ENCODE results near the gene YBX3. TPM values are rescaled to one million over a fixed set of nuclear protein-coding genes. Genes with fewer than 3 reads are reported as not detected.
A peak's percentile ranks its signal among the peaks of the same experiment; 100 is the strongest.

Gene YBX3
- total RNA-seq, result 326 TPM

DNA sequence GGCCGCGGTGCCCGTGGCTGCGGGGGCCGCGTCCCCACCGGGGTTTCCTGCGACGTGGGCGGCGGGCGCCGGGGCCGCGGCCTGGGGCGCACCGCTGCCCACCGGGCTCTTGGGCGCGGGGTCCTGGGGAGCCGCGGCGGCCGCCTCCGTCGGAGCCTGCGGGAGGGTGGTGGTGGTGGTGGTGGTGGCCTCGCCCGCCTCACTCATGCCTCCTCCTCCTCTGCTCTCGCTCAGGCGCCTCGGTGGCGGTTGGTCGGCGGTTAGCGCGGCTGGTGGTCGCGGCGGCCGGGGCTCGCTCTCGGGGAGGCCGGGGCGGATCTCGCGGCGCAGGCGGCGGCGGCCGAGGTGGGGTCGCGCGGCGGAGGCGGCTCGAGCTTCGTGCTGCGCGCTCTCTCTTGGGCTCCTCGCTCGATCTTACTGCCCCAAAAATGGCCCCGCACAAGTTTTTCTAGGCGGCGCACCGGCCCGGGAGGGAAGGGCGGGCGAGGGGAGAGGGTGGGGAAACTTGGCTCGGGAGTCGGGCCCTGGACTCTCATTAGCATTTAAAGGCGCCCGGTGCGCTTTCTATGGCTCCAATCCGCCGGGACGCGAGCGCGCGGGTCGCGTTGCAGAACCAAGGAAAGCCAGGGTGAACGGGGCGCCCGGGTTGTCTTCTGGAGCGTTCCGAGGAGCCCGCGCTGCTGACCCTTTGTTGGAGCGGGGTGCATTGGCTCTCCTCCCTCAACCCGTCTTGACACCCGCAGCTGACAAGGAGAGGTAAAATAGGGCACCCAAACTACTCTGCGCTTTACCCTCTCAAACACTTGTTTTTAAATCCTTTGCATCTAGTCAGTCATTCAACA is at the start of gene YBX3:
TSS of gene YBX3 (minus strand) at position 419 of the 842 bp plus-strand sequence. CDS start at position 207, 212 bp downstream.
- TF ChIP-seq, protein P1, sequence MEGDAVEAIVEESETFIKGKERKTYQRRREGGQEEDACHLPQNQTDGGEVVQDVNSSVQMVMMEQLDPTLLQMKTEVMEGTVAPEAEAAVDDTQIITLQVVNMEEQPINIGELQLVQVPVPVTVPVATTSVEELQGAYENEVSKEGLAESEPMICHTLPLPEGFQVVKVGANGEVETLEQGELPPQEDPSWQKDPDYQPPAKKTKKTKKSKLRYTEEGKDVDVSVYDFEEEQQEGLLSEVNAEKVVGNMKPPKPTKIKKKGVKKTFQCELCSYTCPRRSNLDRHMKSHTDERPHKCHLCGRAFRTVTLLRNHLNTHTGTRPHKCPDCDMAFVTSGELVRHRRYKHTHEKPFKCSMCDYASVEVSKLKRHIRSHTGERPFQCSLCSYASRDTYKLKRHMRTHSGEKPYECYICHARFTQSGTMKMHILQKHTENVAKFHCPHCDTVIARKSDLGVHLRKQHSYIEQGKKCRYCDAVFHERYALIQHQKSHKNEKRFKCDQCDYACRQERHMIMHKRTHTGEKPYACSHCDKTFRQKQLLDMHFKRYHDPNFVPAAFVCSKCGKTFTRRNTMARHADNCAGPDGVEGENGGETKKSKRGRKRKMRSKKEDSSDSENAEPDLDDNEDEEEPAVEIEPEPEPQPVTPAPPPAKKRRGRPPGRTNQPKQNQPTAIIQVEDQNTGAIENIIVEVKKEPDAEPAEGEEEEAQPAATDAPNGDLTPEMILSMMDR (IDR thresholded peaks at IDR 0.05), result peak in 1 of 3 experiments; percentile 3
- Histone ChIP-seq H3K4me1 (peaks cover 0 to 29% of the 10 kb centered on the region in 2 donors), H3K27me3 (no peaks in the 10 kb centered on the region), H3K9me3 (no peaks in the 10 kb centered on the region), H3K36me3 (peaks cover 0 to 3% of the 10 kb centered on the region in 2 donors), H3K27ac (peak within 1 kb of the TSS; percentile 98), H3K4me3 (peak within 1 kb of the TSS; percentile 80 to 95)
- peak; percentile 56 to 94 for DNase-seq (ENCODE audit: low spot score in 2 of 2)
- intact Hi-C loops (cut with DNase I), result loop anchor here (1.0 kb wide), 2 partner anchors 26 to 511 kb away; partner anchors contain the start of gene GABARAPL1

DNA sequence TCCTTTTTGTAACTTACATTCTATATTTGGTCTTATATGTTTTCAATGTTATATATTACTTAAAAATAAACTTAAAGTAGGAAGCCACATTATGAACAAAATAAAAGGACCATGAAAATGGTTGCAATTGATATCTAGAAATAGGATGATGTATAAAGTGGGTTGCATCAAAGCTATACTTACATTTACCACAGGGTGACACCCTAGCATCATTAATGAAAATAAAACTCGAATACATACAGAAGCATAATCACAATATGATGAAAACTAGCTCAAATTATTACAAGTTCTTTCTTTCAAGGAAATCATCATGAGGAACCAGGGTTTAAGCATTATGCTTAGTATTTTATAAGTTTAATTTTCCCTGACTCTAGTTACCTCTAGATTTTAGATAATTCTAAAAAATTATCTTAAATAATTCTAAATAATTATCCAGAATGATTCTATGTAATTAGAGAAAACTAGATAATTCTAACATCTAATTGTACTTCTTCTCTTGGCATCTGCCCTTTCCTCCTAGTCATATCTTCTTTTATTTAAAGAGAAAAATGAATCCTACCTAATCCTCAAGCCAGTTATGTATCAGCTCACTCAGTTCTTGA is 48.1 kb upstream of the YBX3 start:
- H3K27ac ChIP-seq, result no peak overlapping the region
- TF ChIP-seq, protein P1 (IDR thresholded peaks at IDR 0.05), result peak; percentile 57 to 71 (median 68)
- no peaks in the 10 kb centered on the region for H3K4me1 ChIP-seq
- H3K4me3 ChIP-seq, result no peak overlapping the region
- H3K36me3 ChIP-seq, result no peaks in the 10 kb centered on the region
- no peaks in the 10 kb centered on the region for H3K27me3 ChIP-seq
- intact Hi-C loops (cut with DNase I), result loop anchor here (2.0 kb wide), 1 partner anchor 428 kb away; no protein-coding TSS in a partner anchor
- no peaks in the 10 kb centered on the region for H3K9me3 ChIP-seq
- DNase-seq (ENCODE audit: low spot score in 2 of 2), result no peak

GRCh38 chr12:10759657-10760056 is 36.5 kb upstream of the YBX3 start:
- no peaks in the 10 kb centered on the region for H3K36me3 ChIP-seq
- intact Hi-C loops (cut with DNase I), result loop anchor here (10.0 kb wide), 1 partner anchor 415 kb away; the partner anchor contains the start of gene SMIM10L1
- TF ChIP-seq, protein P1 (IDR thresholded peaks at IDR 0.05), result no peak

GRCh38 chr12:10756194-10756593 is 33.1 kb upstream of the YBX3 start:
- H3K4me1 ChIP-seq, result no peaks in the 10 kb centered on the region
- intact Hi-C loops (cut with DNase I), result loop anchor here (10.0 kb wide), 1 partner anchor 419 kb away; the partner anchor contains the start of gene SMIM10L1
- DNase-seq (ENCODE audit: low spot score in 2 of 2), result no peak
- TF ChIP-seq, protein P1 (IDR thresholded peaks at IDR 0.05), result no peak
- H3K4me3 ChIP-seq, result no peak overlapping the region
- H3K9me3 ChIP-seq, result peaks cover 4 to 13% of the 10 kb centered on the region in 2 donors
- H3K27ac ChIP-seq, result no peak overlapping the region
- no peaks in the 10 kb centered on the region for H3K27me3 ChIP-seq
- H3K36me3 ChIP-seq, result no peaks in the 10 kb centered on the region

More at GRCh38 chr12:10759657-10760056, 36.5 kb upstream of the YBX3 start:
- DNase-seq (ENCODE audit: low spot score in 2 of 2), result no peak
- no peaks in the 10 kb centered on the region for H3K4me1 ChIP-seq
- no peaks in the 10 kb centered on the region for H3K27me3 ChIP-seq
- peaks cover 4 to 13% of the 10 kb centered on the region in 2 donors for H3K9me3 ChIP-seq
- H3K27ac ChIP-seq, result no peak overlapping the region
- no peak overlapping the region for H3K4me3 ChIP-seq

GRCh38 chr12:10753059-10753458 is 29.9 kb upstream of the YBX3 start:
- Histone ChIP-seq H3K4me1 (no peaks in the 10 kb centered on the region), H3K4me3 (no peak overlapping the region), H3K36me3 (no peaks in the 10 kb centered on the region), H3K27ac (no peak overlapping the region), H3K27me3 (no peaks in the 10 kb centered on the region), H3K9me3 (peaks cover 4 to 13% of the 10 kb centered on the region in 2 donors)
- TF ChIP-seq, protein P1 (IDR thresholded peaks at IDR 0.05), result no peak
- DNase-seq (ENCODE audit: low spot score in 2 of 2), result no peak
- intact Hi-C loops (cut with DNase I), result loop anchor here (10.0 kb wide), 1 partner anchor 422 kb away; the partner anchor contains the start of gene SMIM10L1

All from ascending aorta (tissue), 2 donors.